HCT116 (cell line): ENCODE data around the gene PPM1B. TPM values are rescaled to one million over a fixed set of nuclear protein-coding genes. Genes with fewer than 3 reads are reported as not detected.

ENCODE experiments used
- ATAC-seq: fragments of 200-7000 bp; cut with Tn5 transposase; 2 replicates; pipeline ENCODE4 v1.9.1; 2020; ENCODE audit warnings: mild to moderate bottlenecking, moderate library complexity
- BruUV-seq: library from RNA; stranded (reverse); fragments of 400-500 nt; replicated peaks from 2 replicates; lab custom pipeline; 2021; lab: Mats Ljungman, UMichigan
- CTCF ChIA-PET: fragments of 300-600 bp; sonication (Branson Sonifier 250); formaldehyde crosslinking; loops from one replicate; lab custom pipeline; 2021; ENCODE audit warnings: antibody characterized with exemption; lab: Charles Lee
- POLR2A ChIA-PET: fragments of 300-600, 350-600 bp; sonication (Branson Sonifier 250); formaldehyde crosslinking; loops from one replicate; lab custom pipeline; 2021; ENCODE audit warnings: antibody characterized with exemption; lab: Charles Lee
- RAD21 ChIA-PET, 2 experiments: fragments of 300-600 bp; sonication (Branson Sonifier 250); formaldehyde crosslinking; loops; one replicate each; lab custom pipeline; 2023; ENCODE audit warnings: low total read pairs in 2 of 2; ENCODE audit not compliant: uncharacterized antibody in 2 of 2, unreplicated experiment in 2 of 2, low non-redundant PET in 1 of 2; lab: Charles Lee
- DNase-seq: peaks from one replicate; pipeline ENCODE4 v3.0.0-alpha.2; 2010; ENCODE audit warnings: low read depth, low spot score
- H2AFZ ChIP-seq: fragments of 200-600 bp; shearing (Covaris generic), sonication (generic); 2 replicates; pipeline ENCODE4 v1.6.1; 2017; ENCODE audit warnings: low read depth, mixed run types, mixed read lengths, antibody characterized with exemption, low read length; ENCODE audit not compliant: poor library complexity, severe bottlenecking
- H3K27ac ChIP-seq: 2 replicates; pipeline ENCODE4 v1.5.1; 2012; ENCODE audit warnings: low read depth, low read length
- H3K27me3 ChIP-seq: fragments of 200-600 bp; sonication (generic); 2 replicates; pipeline ENCODE4 v1.6.1; 2016; ENCODE audit warnings: mixed run types, low read length, mixed read lengths; ENCODE audit not compliant: insufficient read depth
- H3K36me3 ChIP-seq, 2 experiments: fragments of 200-500 bp in 1 of 2; fragments of 200-600 bp in 1 of 2; sonication (Bioruptor generic) in 1 of 2; sonication (generic) in 1 of 2; 2 replicates each; pipeline versions ENCODE4 v1.5.1 to v1.6.1; 2014 to 2016; ENCODE audit warnings: low read length in 2 of 2, inconsistent platforms in 1 of 2, mixed read lengths in 1 of 2, mixed run types in 1 of 2; ENCODE audit not compliant: insufficient read depth in 2 of 2, control insufficient read depth in 1 of 2
- H3K4me1 ChIP-seq, 2 experiments: fragments of 200-600 bp in 1 of 2; sonication (generic) in 1 of 2; 2 replicates each; pipeline versions ENCODE4 v1.5.1 to v1.6.1; 2012 to 2017; ENCODE audit warnings: low read length in 2 of 2, inconsistent platforms in 1 of 2, mild to moderate bottlenecking in 1 of 2, mixed read lengths in 1 of 2, mixed run types in 1 of 2, moderate library complexity in 1 of 2; ENCODE audit not compliant: insufficient read depth in 2 of 2, control insufficient read depth in 1 of 2
- H3K4me2 ChIP-seq: fragments of 200-600 bp; sonication (generic); 2 replicates; pipeline ENCODE4 v1.6.1; 2017; ENCODE audit warnings: mixed run types, low read length, mixed read lengths
- H3K4me3 ChIP-seq, 2 experiments: fragments of 200-600 bp in 1 of 2; sonication (generic) in 1 of 2; replicated peaks in 1 of 2; 2 replicates each; pipeline ENCODE4 v1.5.1; 2011 to 2016; ENCODE audit warnings: low read length in 2 of 2, control low read depth in 1 of 2, low read depth in 1 of 2, mild to moderate bottlenecking in 1 of 2, mixed read lengths in 1 of 2, mixed run types in 1 of 2
- H3K79me2 ChIP-seq: fragments of 200-600 bp; sonication (generic); 2 replicates; pipeline ENCODE4 v1.6.1; 2017; ENCODE audit warnings: mild to moderate bottlenecking, mixed run types, low read length, moderate library complexity, mixed read lengths; ENCODE audit not compliant: insufficient read depth
- H3K9ac ChIP-seq: fragments of 200-600 bp; sonication (generic); 2 replicates; pipeline ENCODE4 v1.6.1; 2016; ENCODE audit warnings: low read length, mixed read lengths
- H3K9me2 ChIP-seq: fragments of 200-600 bp; sonication (generic), shearing (Covaris generic); 2 replicates; pipeline ENCODE4 v1.6.1; 2017; ENCODE audit warnings: mixed run types, mild to moderate bottlenecking, moderate library complexity; ENCODE audit not compliant: insufficient read depth
- H3K9me3 ChIP-seq, 2 experiments: fragments of 200-500 bp in 1 of 2; fragments of 200-600 bp in 1 of 2; sonication (Bioruptor generic) in 1 of 2; sonication (generic) in 1 of 2; 2 replicates each; pipeline ENCODE4 v1.6.1; 2014 to 2017; ENCODE audit warnings: low read length in 2 of 2, mixed read lengths in 2 of 2, inconsistent platforms in 1 of 2, low read depth in 1 of 2, mild to moderate bottlenecking in 1 of 2, mixed run types in 1 of 2, moderate library complexity in 1 of 2; ENCODE audit not compliant: control insufficient read depth in 1 of 2, insufficient read depth in 1 of 2
- H4K20me1 ChIP-seq: fragments of 200-600 bp; sonication (generic), shearing (Covaris generic); 2 replicates; pipeline ENCODE4 v1.6.1; 2017; ENCODE audit warnings: mixed run types, mild to moderate bottlenecking, moderate library complexity; ENCODE audit not compliant: insufficient read depth
- CEBPB ChIP-seq: IDR thresholded peaks from 2 replicates; pipeline ENCODE4 v1.6.1; 2012; ENCODE audit warnings: low read depth
- EGR1 ChIP-seq: IDR thresholded peaks from 2 replicates; pipeline ENCODE4 v1.6.1; 2012; ENCODE audit warnings: low read depth
- ELF1 ChIP-seq: IDR thresholded peaks from 2 replicates; pipeline ENCODE4 v1.6.1; 2012; ENCODE audit warnings: low read depth, borderline replicate concordance
- FOSL1 ChIP-seq: IDR thresholded peaks from 2 replicates; pipeline ENCODE4 v1.6.1; 2012; ENCODE audit warnings: low read depth
- SIN3A ChIP-seq: IDR thresholded peaks from 2 replicates; pipeline ENCODE4 v1.6.1; 2012; ENCODE audit warnings: low read depth
- TCF7L2 ChIP-seq: IDR thresholded peaks from 2 replicates; pipeline ENCODE4 v1.7.0; 2011; ENCODE audit warnings: borderline replicate concordance, inconsistent platforms; ENCODE audit not compliant: insufficient read depth, insufficient read length; ENCODE audit errors: extremely low read depth
- YY1 ChIP-seq: IDR thresholded peaks from 2 replicates; pipeline ENCODE4 v1.6.1; 2011; ENCODE audit warnings: low read length, low read depth, moderate library complexity, mild to moderate bottlenecking; ENCODE audit not compliant: insufficient replicate concordance; ENCODE audit errors: extremely low read depth
- ZFX ChIP-seq: fragments of 450-650 bp; IDR thresholded peaks from 2 replicates; pipeline ENCODE4 v1.6.1; 2017
- ZNF274 ChIP-seq: fragments of 200-500 bp; sonication (Bioruptor generic); IDR thresholded peaks from 2 replicates; pipeline ENCODE4 v1.6.1; 2014; ENCODE audit warnings: mild to moderate bottlenecking, low read depth, low read length, inconsistent platforms
- intact Hi-C: fragments of 100-400 bp; cut with micrococcal nuclease; formaldehyde crosslinking; loops from 2 replicates; pipeline ENCODE4 v1.10.0; 2022
- total RNA-seq: library from RNA; stranded (reverse); gene quantifications from one replicate; pipeline ENCODE4 v1.2.1, GENCODE V29; 2021; ENCODE audit not compliant: unreplicated experiment
- TF ChIP-seq, protein P1 (sequence below): IDR thresholded peaks from 2 replicates; pipeline ENCODE4 v1.6.1; 2012; ENCODE audit warnings: low read depth
- TF ChIP-seq, protein P2 (sequence below): IDR thresholded peaks from 2 replicates; pipeline ENCODE4 v1.6.1; 2012
- TF ChIP-seq, protein P3 (sequence below): IDR thresholded peaks from 2 replicates; pipeline ENCODE4 v1.6.1; 2012

Gene PPM1B
- total RNA-seq, 1 experiment from 2014 or later, result 36.9 TPM

DNA sequence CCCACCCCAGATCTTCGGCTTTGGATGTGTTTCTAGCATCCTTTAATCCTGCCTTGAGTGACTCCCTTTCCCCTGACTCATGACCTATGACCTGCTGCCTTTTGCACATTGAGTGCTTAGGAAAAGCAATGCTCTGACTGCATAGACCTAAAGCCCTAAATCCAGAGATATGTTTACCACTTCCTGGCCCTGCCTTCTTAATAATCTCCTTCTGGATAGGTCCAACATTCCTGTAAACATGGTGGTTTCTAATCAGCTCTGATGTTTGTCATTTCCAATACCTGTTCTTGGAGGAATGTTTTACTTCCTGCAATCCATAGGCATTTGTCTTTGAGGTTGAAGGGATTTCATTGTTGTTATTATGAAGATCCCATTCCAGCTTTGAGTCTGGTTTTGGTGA lies 108.9 kb downstream of the PPM1B start (continued):
- TF ChIP-seq, protein P1, sequence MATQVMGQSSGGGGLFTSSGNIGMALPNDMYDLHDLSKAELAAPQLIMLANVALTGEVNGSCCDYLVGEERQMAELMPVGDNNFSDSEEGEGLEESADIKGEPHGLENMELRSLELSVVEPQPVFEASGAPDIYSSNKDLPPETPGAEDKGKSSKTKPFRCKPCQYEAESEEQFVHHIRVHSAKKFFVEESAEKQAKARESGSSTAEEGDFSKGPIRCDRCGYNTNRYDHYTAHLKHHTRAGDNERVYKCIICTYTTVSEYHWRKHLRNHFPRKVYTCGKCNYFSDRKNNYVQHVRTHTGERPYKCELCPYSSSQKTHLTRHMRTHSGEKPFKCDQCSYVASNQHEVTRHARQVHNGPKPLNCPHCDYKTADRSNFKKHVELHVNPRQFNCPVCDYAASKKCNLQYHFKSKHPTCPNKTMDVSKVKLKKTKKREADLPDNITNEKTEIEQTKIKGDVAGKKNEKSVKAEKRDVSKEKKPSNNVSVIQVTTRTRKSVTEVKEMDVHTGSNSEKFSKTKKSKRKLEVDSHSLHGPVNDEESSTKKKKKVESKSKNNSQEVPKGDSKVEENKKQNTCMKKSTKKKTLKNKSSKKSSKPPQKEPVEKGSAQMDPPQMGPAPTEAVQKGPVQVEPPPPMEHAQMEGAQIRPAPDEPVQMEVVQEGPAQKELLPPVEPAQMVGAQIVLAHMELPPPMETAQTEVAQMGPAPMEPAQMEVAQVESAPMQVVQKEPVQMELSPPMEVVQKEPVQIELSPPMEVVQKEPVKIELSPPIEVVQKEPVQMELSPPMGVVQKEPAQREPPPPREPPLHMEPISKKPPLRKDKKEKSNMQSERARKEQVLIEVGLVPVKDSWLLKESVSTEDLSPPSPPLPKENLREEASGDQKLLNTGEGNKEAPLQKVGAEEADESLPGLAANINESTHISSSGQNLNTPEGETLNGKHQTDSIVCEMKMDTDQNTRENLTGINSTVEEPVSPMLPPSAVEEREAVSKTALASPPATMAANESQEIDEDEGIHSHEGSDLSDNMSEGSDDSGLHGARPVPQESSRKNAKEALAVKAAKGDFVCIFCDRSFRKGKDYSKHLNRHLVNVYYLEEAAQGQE, result no peak
- TF ChIP-seq YY1 (no peak), ELF1 (no peak), EGR1 (no peak)

DNA sequence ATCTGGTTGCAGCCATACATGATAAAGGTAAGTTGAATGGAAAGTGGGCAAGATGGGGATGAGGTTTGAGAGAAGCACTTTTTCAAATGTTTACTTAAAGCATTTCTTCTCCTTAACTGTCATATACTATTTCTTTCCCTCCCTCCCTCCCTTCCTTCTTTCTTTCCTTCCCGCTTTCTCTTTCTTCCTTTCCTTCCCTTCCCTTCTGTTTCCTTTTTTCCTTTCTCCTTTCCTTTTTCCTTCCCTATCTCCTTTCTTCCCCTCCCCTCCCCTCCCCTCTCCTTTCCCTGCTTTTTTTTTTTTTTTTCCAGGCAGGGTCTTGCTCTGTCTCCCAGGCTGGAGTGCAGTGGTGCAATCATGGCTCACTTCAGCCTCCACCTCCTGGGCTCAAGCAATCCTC lies 112.2 kb downstream of the PPM1B start:
- intact Hi-C loops, result no loop called here
- Histone ChIP-seq H2AFZ (no peak overlapping the region), H3K27me3 (no peaks in the 10 kb centered on the region), H3K79me2 (no peaks in the 10 kb centered on the region), H3K4me2 (no peak overlapping the region), H3K9me3 (no peaks in the 10 kb centered on the region), H4K20me1 (no peaks in the 10 kb centered on the region), H3K9me2 (no peaks in the 10 kb centered on the region), H3K36me3 (no peaks in the 10 kb centered on the region), H3K4me3 (no peak overlapping the region), H3K27ac (no peak overlapping the region), H3K4me1 (no peaks in the 10 kb centered on the region), H3K9ac (no peak overlapping the region)
- ATAC-seq (no peak), DNase-seq (no peak)
- ChIA-PET CTCF (no interaction called here), RAD21 (no interaction called here), POLR2A (no interaction called here)
- no TSS peak for BruUV-seq
- no peak for TF ChIP-seq FOSL1
- TF ChIP-seq, protein P2, sequence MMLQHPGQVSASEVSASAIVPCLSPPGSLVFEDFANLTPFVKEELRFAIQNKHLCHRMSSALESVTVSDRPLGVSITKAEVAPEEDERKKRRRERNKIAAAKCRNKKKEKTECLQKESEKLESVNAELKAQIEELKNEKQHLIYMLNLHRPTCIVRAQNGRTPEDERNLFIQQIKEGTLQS, result no peak
- TF ChIP-seq CEBPB, result no peak
- no peak for TF ChIP-seq ZFX
- TF ChIP-seq TCF7L2, result no peak
- no peak for TF ChIP-seq ZNF274
- no peak for TF ChIP-seq SIN3A
- TF ChIP-seq, protein P3, sequence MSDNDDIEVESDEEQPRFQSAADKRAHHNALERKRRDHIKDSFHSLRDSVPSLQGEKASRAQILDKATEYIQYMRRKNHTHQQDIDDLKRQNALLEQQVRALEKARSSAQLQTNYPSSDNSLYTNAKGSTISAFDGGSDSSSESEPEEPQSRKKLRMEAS, result no peak

Other genes with a start within 250 kb of the PPM1B start
- gene LRPPRC, start 172.9 kb upstream of the PPM1B start, total RNA-seq, result 210 TPM
- gene SLC3A1, start 106.6 kb downstream of the PPM1B start, total RNA-seq, result not detected
- gene PREPL, start 192.6 kb downstream of the PPM1B start, total RNA-seq, result 31.1 TPM
- gene CAMKMT, start 193.1 kb downstream of the PPM1B start, total RNA-seq, result 10.6 TPM